GM19351 (cell line): ENCODE measurements around the gene EGF.

Experiments used
- ATAC-seq: cut with Tn5 transposase; IDR thresholded peaks from one replicate; pipeline ENCODE4 v1.9.1; 2021; ENCODE audit warnings: mild to moderate bottlenecking, moderate library complexity; ENCODE audit not compliant: unreplicated experiment

The EGF gene

GRCh38 chr4:109953556-109953955, 40.9 kb downstream of the EGF start:
- no peak for ATAC-seq

GRCh38 chr4:109955146-109955545, 42.5 kb downstream of the EGF start:
- ATAC-seq: no peak

GRCh38 chr4:109957227-109957626, 44.5 kb downstream of the EGF start:
- ATAC-seq: no peak

- ATAC-seq: no peak
Measured at GRCh38 chr4:109959195-109959594, 46.5 kb downstream of the EGF start.

- no peak for ATAC-seq
Measured at GRCh38 chr4:109962401-109962800, 49.7 kb downstream of the EGF start.

GRCh38 chr4:109966891-109967481, 54.3 kb downstream of the EGF start:
- no peak for ATAC-seq

GRCh38 chr4:109967798-109968520, 55.3 kb downstream of the EGF start:
- no peak for ATAC-seq

GRCh38 chr4:109969087-109969486, 56.4 kb downstream of the EGF start:
- ATAC-seq: no peak

GRCh38 chr4:109969919-109970318, 57.2 kb downstream of the EGF start:
- ATAC-seq: no peak

GRCh38 chr4:109972786-109973528, 60.3 kb downstream of the EGF start:
- ATAC-seq: no peak

GRCh38 chr4:109973529-109973905, 60.8 kb downstream of the EGF start:
- ATAC-seq: no peak

- ATAC-seq: no peak
Measured at GRCh38 chr4:109976189-109976588, 63.5 kb downstream of the EGF start.

GRCh38 chr4:109977854-109978501, 65.3 kb downstream of the EGF start:
- no peak for ATAC-seq

- no peak for ATAC-seq
Measured at GRCh38 chr4:109978704-109979454, 66.2 kb downstream of the EGF start.

GRCh38 chr4:109979920-109980717, 67.4 kb downstream of the EGF start:
- ATAC-seq: no peak

- ATAC-seq: no peak
Measured at GRCh38 chr4:109981936-109982335, 69.3 kb downstream of the EGF start.

GRCh38 chr4:109982521-109982920, 69.8 kb downstream of the EGF start:
- no peak for ATAC-seq

- no peak for ATAC-seq
Measured at GRCh38 chr4:109985993-109986974, 73.6 kb downstream of the EGF start.

GRCh38 chr4:109989044-109989443, 76.4 kb downstream of the EGF start:
- ATAC-seq: no peak
